GM12878 (cell line): ENCODE results near the gene ASXL2. TPM values are rescaled to one million over a fixed set of nuclear protein-coding genes. Genes with fewer than 3 reads are reported as not detected.

Experiments
- ATAC-seq: fragments of 200-7000 bp; cut with Tn5 transposase; 3 replicates; pipeline ENCODE4 v1.9.1; 2020; ENCODE audit warnings: mild to moderate bottlenecking, moderate library complexity
- BruUV-seq: library from RNA; stranded (reverse); fragments of 400-500 nt; replicated peaks from 2 replicates; lab custom pipeline; 2021; lab: Mats Ljungman, UMichigan
- CTCF ChIA-PET: fragments of 300-600 bp; sonication (Branson Sonifier 250); formaldehyde crosslinking; extraction: SDS; loops from one replicate; lab custom pipeline; 2021; ENCODE audit warnings: inconsistent platforms; lab: Yijun Ruan, JAX
- POLR2A ChIA-PET: fragments of 350-600 bp; formaldehyde crosslinking; extraction: SDS; loops from one replicate; lab custom pipeline; 2021; ENCODE audit warnings: inconsistent platforms; lab: Charles Lee
- RAD21 ChIA-PET: fragments of 300-600 bp; sonication (Branson Sonifier 250); formaldehyde crosslinking; loops from one replicate; lab custom pipeline; 2023; ENCODE audit warnings: antibody characterized with exemption; ENCODE audit not compliant: unreplicated experiment; lab: Charles Lee
- SMC1A ChIA-PET: fragments of 300-600 bp; sonication (Branson Sonifier 250); formaldehyde crosslinking; loops from one replicate; lab custom pipeline; 2023; ENCODE audit not compliant: unreplicated experiment, uncharacterized antibody; lab: Charles Lee
- DNase-seq: peaks from one replicate; pipeline ENCODE4 v3.0.0-alpha.2; 2011; ENCODE audit warnings: low read depth, low spot score
- FAIRE-seq: peaks from 3 replicates; lab custom pipeline; 2011; peaks lifted over from hg19 to GRCh38; lab: Jason Lieb, UNC
- H2AFZ ChIP-seq: 2 replicates; pipeline ENCODE4 v1.6.0; 2011; ENCODE audit warnings: low read depth, low read length, control low read depth; ENCODE audit not compliant: control insufficient read depth
- H3K27ac ChIP-seq: 2 replicates; pipeline ENCODE4 v1.5.1; 2011; ENCODE audit warnings: control low read depth; ENCODE audit not compliant: control insufficient read depth, insufficient read depth
- H3K27me3 ChIP-seq, 2 experiments: replicated peaks in 1 of 2; 2 replicates each; pipeline versions ENCODE4 v1.6.0 to v1.6.1; 2011; ENCODE audit warnings: low read length in 1 of 2; ENCODE audit not compliant: control insufficient read depth in 2 of 2, insufficient read depth in 2 of 2
- H3K36me3 ChIP-seq, 2 experiments: 2 replicates each; pipeline ENCODE4 v1.5.1; 2011; ENCODE audit warnings: low read length in 1 of 2; ENCODE audit not compliant: control insufficient read depth in 2 of 2, insufficient read depth in 2 of 2
- H3K4me1 ChIP-seq: 2 replicates; pipeline ENCODE4 v1.6.1; 2011; ENCODE audit warnings: mild to moderate bottlenecking, low read length, moderate library complexity, mixed read lengths; ENCODE audit not compliant: control insufficient read depth, insufficient read depth
- H3K4me2 ChIP-seq: 2 replicates; pipeline ENCODE4 v1.6.0; 2011; ENCODE audit warnings: control low read depth; ENCODE audit not compliant: control insufficient read depth, insufficient read depth
- H3K4me3 ChIP-seq: fragments of 200-600 bp; sonication (generic); 2 replicates; pipeline ENCODE4 v1.5.1; 2016
- H3K79me2 ChIP-seq: 2 replicates; pipeline ENCODE4 v1.6.0; 2011; ENCODE audit warnings: low read length; ENCODE audit not compliant: control insufficient read depth, insufficient read depth
- H3K9ac ChIP-seq: 2 replicates; pipeline ENCODE4 v1.8.0; 2011; ENCODE audit warnings: low read length, control low read depth, mixed read lengths; ENCODE audit not compliant: control insufficient read depth, insufficient read depth
- H3K9me3 ChIP-seq: replicated peaks from 3 replicates; pipeline ENCODE4 v1.5.1; 2011; ENCODE audit warnings: mild to moderate bottlenecking, low read length; ENCODE audit not compliant: control insufficient read depth, insufficient read depth
- H4K20me1 ChIP-seq: 2 replicates; pipeline ENCODE4 v1.6.0; 2011; ENCODE audit not compliant: control insufficient read depth, insufficient read depth
- CTCF ChIP-seq, 3 experiments: IDR thresholded peaks in 2 of 3; conservative IDR thresholded peaks in 1 of 3; 2 replicates each; pipeline ENCODE4 v1.5.1; 2011; ENCODE audit warnings: low read depth in 3 of 3, low read length in 3 of 3, mild to moderate bottlenecking in 3 of 3, control low read depth in 2 of 3, moderate library complexity in 2 of 3, inconsistent platforms in 1 of 3, mixed read lengths in 1 of 3; ENCODE audit not compliant: control insufficient read depth in 2 of 3, insufficient read depth in 1 of 3; ENCODE audit errors: extremely low read depth in 1 of 3
- PAX5 ChIP-seq: IDR thresholded peaks from 2 replicates; pipeline ENCODE4 v1.6.1; 2011; ENCODE audit warnings: low read depth, low read length, borderline replicate concordance
- POU2F2 ChIP-seq: IDR thresholded peaks from 3 replicates; pipeline ENCODE4 v1.6.1; 2011; ENCODE audit warnings: low read depth, mild to moderate bottlenecking, low read length, borderline replicate concordance
- PRDM15 ChIP-seq: fragments of 450-650 bp; formaldehyde crosslinking; IDR thresholded peaks from 2 replicates; pipeline ENCODE4 v1.4.0; 2020; ENCODE audit warnings: mild to moderate bottlenecking, moderate library complexity
- SREBF1 ChIP-seq: IDR thresholded peaks from 2 replicates; pipeline ENCODE4 v1.6.1; 2012; ENCODE audit warnings: mild to moderate bottlenecking, low read length
- TCF7 ChIP-seq: IDR thresholded peaks from 2 replicates; pipeline ENCODE4 v1.6.1; 2014; ENCODE audit warnings: antibody characterized with exemption, borderline replicate concordance
- YBX1 ChIP-seq: fragments of 450-650 bp; IDR thresholded peaks from 2 replicates; pipeline ENCODE4 v1.6.1; 2016; ENCODE audit warnings: antibody characterized with exemption
- YY1 ChIP-seq: IDR thresholded peaks from 2 replicates; pipeline ENCODE4 v1.6.1; 2011; ENCODE audit warnings: low read depth, mild to moderate bottlenecking, low read length
- ZNF24 ChIP-seq: fragments of 450-650 bp; IDR thresholded peaks from 2 replicates; pipeline ENCODE4 v1.6.1; 2017; ENCODE audit warnings: antibody characterized with exemption, mild to moderate bottlenecking
- WGBS: methylation state at CpG from one replicate; pipeline ENCODE4 v1.1.6; 2016; ENCODE audit warnings: low lambda C conversion rate; ENCODE audit not compliant: insufficient replicate concordance, insufficient coverage; ENCODE audit errors: missing lambda C conversion rate; 5-methylcytosine and 5-hydroxymethylcytosine counted together
- in situ Hi-C: fragments of 300-500 bp; cut with MboI; formaldehyde crosslinking; loops from 9 replicates; pipeline ENCODE4 v1.14.3; 2018; ENCODE audit warnings: mixed read lengths
- intact Hi-C: fragments of 100-400 bp; cut with micrococcal nuclease; formaldehyde crosslinking; loops from one replicate; pipeline ENCODE4 v1.14.2; 2022; ENCODE audit not compliant: unreplicated experiment
- polyA plus RNA-seq, 11 experiments: library from polyadenylated mRNA; depleted of rRNA in 4 of 11; unstranded in 6 of 11; stranded (reverse) in 5 of 11; fragments of >200 nt; fragmentation: Nextera tagmentation in 4 of 11; fragmentation: Illumina TruSeq in 1 of 11; extraction: Ambion mirVana in 4 of 11; extraction: Trizol in 1 of 11; gene quantifications; 1 replicate in 1 of 11; 2 replicates in 10 of 11; pipeline versions ENCODE4 v1.2.1 to v1.2.3, GENCODE V29; 2011 to 2016; ENCODE audit warnings: inconsistent platforms in 2 of 11, missing spikeins in 2 of 11, low read depth in 1 of 11
- total RNA-seq, 4 experiments: library from RNA; depleted of rRNA in 3 of 4; stranded (reverse); fragments of >200 nt in 3 of 4; fragmentation: Illumina TruSeq in 1 of 4; extraction: Trizol in 1 of 4; gene quantifications; 2 replicates each; pipeline versions ENCODE4 v1.2.1 to v1.2.3, GENCODE V29; 2013 to 2021
- TF ChIP-seq, protein P1 (sequence below): fragments of 450-650 bp; IDR thresholded peaks from 2 replicates; pipeline ENCODE4 v1.6.1; 2018; ENCODE audit warnings: borderline replicate concordance, mild to moderate bottlenecking; ENCODE audit not compliant: partially characterized antibody

The ASXL2 gene
- total and polyA plus RNA-seq, 10 of the 15 experiments (the other 5 are each of a cell fraction or from before 2014, with no cell fraction given) = 1.3 to 17.7 (median 5.5) TPM

GRCh38 chr2:25722224-25722623 lies 156.1 kb downstream of the ASXL2 start:
- DNase-seq = no peak
- H3K4me2 ChIP-seq = no peak overlapping the region

GRCh38 chr2:25720575-25720974 lies 157.7 kb downstream of the ASXL2 start:
- CTCF ChIA-PET = no interaction called here
- Histone ChIP-seq H3K4me1 (no peaks in the 10 kb centered on the region), H3K9me3 (no peaks in the 10 kb centered on the region), H3K4me2 (no peak overlapping the region), H3K79me2 (no peaks in the 10 kb centered on the region), H4K20me1 (no peaks in the 10 kb centered on the region), H2AFZ (no peak overlapping the region), H3K4me3 (no peak overlapping the region), H3K9ac (no peak overlapping the region), H3K27me3 (0 out of 4 replicates have a peak, but pooled peaks cover 0 to 5% of the 10 kb centered on the region in 2 experiments), H3K36me3 (no peaks in the 10 kb centered on the region), H3K27ac (no peak overlapping the region)
- WGBS = 0% methylated on average over 1 of the region's 1 CpG
- SMC1A ChIA-PET = interaction anchor here (1.3 to 1.7 kb wide), 2 partner anchors 91 to 118 kb away, joined by 3 to 4 read pairs; no protein-coding TSS in a partner anchor
- no peak for ATAC-seq
- FAIRE-seq = no peak
- POLR2A ChIA-PET = no interaction called here
- in situ Hi-C loops (no loop called here), intact Hi-C loops (no loop called here)
- BruUV-seq = no TSS peak
- DNase-seq = no peak
- RAD21 ChIA-PET = no interaction called here
- no peak for TF ChIP-seq POU2F2
- no peak for TF ChIP-seq ZNF24
- TF ChIP-seq, protein P1, sequence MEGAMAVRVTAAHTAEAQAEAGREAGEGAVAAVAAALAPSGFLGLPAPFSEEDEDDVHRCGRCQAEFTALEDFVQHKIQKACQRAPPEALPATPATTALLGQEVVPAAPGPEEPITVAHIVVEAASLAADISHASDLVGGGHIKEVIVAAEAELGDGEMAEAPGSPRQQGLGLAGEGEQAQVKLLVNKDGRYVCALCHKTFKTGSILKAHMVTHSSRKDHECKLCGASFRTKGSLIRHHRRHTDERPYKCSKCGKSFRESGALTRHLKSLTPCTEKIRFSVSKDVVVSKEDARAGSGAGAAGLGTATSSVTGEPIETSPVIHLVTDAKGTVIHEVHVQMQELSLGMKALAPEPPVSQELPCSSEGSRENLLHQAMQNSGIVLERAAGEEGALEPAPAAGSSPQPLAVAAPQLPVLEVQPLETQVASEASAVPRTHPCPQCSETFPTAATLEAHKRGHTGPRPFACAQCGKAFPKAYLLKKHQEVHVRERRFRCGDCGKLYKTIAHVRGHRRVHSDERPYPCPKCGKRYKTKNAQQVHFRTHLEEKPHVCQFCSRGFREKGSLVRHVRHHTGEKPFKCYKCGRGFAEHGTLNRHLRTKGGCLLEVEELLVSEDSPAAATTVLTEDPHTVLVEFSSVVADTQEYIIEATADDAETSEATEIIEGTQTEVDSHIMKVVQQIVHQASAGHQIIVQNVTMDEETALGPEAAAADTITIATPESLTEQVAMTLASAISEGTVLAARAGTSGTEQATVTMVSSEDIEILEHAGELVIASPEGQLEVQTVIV = no peak
- no peak for TF ChIP-seq CTCF (IDR thresholded peaks at IDR 0.05 in 2 of 3, conservative IDR thresholded peaks at IDR 0.05 in 1 of 3; ENCODE audit: control insufficient read depth in 2 of 3, extremely low read depth in 1 of 3, insufficient read depth in 1 of 3, low read depth in 3 of 3, low read length in 3 of 3)
- TF ChIP-seq YBX1 = no peak
- TF ChIP-seq PRDM15 (CRISPR knock-in tag) = no peak

More at GRCh38 chr2:25722224-25722623, 156.1 kb downstream of the ASXL2 start:
- Histone ChIP-seq H3K36me3 (no peaks in the 10 kb centered on the region), H3K4me1 (no peaks in the 10 kb centered on the region), H3K4me3 (no peak overlapping the region), H2AFZ (no peak overlapping the region), H3K9me3 (no peaks in the 10 kb centered on the region)
- in situ Hi-C loops (no loop called here), intact Hi-C loops (no loop called here)
- WGBS = 61% methylated on average over 3 of the region's 3 CpGs
- no peak for TF ChIP-seq SREBF1
- TF ChIP-seq TCF7 = no peak
- TF ChIP-seq PAX5 = no peak
- no peak for TF ChIP-seq YY1
- TF ChIP-seq, all 136 proteins: peak for 0
- Histone ChIP-seq H3K27ac (no peak overlapping the region), H3K27me3 (0 out of 4 replicates have a peak, but pooled peaks cover 0 to 5% of the 10 kb centered on the region in 2 experiments), H3K9ac (no peak overlapping the region), H3K79me2 (no peaks in the 10 kb centered on the region), H4K20me1 (no peaks in the 10 kb centered on the region)
- CTCF ChIA-PET = interaction anchor here (0.7 kb wide), 1 partner anchor 45 kb away, joined by 4 read pairs; no protein-coding TSS in a partner anchor
- FAIRE-seq (no peak), ATAC-seq (no peak)
- BruUV-seq = no TSS peak
- POLR2A ChIA-PET = interaction anchor here (0.6 to 0.7 kb wide), 2 partner anchors 10 to 69 kb away, joined by 3 read pairs; no protein-coding TSS in a partner anchor
- RAD21 ChIA-PET = no interaction called here
- SMC1A ChIA-PET = interaction anchor here (1.7 kb wide), 1 partner anchor 117 kb away, joined by 4 read pairs; no protein-coding TSS in a partner anchor
